NCI-H1092 (cell line): ENCODE data around the gene REPS1.
"Not testable (repeated sequence)": the region's sequence is repeated elsewhere in the genome, so short reads cannot be mapped to it uniquely, and the experiment has no call there.

Experiments
- DNase-seq: peaks from one replicate; lab custom pipeline; 2025; lab: John Stamatoyannopoulos, UW

The REPS1 gene

GRCh38 chr6:138999949-139000725 lies 12.1 kb upstream of the REPS1 start:
- no peak for DNase-seq

DNA sequence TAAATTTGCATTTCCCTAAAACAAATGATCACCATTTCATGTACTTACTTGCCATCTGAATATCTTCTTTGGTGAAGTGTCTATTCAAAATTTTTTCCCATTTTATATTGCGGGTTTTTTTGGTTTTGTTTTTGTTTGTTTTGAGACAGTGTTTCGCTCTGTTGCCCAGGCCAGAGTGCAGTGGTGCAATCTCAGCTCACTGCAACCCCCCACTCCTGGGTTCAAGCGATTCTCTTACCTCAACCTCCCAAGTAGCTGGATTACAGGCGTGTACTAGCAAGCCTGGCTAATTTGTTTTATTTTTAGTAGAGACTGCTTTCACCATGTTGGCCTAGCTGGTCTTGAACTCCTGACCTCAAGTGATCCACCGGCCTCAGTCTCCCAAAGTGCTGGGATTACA lies 9.1 kb upstream of the REPS1 start:
- DNase-seq = no peak

DNA sequence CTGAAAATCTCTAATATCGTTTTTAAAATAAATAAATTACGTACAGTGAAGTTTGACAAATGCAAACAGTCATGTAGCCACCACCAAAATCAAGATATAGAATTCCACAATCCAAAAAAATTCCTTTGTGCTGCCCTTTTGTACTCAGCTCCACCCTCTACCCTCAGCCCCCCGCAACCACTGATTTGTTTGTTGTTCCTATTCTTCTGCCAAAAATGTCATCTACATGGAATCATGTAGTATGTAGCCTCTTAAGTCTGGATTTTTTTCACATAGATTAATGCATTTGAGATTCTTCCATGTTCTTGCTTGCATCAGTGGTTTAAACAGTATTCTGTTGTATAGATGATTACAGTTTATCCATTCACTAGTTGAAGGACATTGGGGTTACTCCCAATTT lies 8.5 kb upstream of the REPS1 start:
- no peak for DNase-seq

- not testable (repeated sequence) for DNase-seq
Measured at GRCh38 chr6:138993410-138993809, 5.4 kb upstream of the REPS1 start.

- not testable (repeated sequence) for DNase-seq
Measured at GRCh38 chr6:138992965-138993364, 4.9 kb upstream of the REPS1 start.

GRCh38 chr6:138991206-138991605 lies 3.2 kb upstream of the REPS1 start:
- DNase-seq = no peak

DNA sequence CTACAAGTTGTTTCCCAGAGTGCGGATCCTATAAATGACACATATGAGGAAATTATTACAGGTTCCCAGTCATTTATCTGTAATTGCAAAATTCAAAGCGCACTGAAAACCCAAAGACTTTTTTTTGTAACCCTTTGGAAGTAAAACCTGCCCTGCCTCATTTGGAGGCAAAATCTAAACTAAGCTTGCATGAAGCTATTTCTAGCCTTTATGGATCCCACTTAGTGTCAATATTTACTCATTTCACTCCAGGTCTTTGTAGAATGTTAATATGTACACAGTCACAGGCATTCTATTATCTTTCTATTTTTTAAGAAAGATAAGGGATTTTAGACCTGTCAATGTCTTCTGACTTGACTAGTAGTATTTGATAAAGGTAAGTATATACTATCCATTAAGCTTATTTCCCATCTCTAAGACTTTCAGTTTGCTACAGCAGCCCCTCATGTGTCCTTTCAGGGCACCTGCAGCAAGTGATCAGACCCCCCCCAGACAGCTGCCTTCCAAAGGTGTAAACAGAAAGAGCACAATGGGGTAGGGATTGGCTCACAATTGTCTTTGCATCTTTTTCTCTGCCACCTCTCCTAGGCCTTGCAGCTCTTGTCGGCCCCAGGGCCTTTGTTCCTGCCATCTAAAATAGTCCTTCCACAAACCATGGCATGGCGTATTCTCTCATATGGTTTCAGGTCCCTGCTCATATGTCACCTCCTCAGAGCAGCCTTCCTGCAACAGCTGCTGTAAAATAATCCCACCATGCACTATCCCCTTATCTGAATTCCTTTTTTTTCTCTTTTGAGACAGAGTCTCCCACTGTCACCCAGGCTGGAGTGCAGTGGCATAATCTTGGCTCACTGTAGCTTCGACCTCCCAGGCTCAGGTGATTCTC lies 1.3 kb upstream of the REPS1 start:
- DNase-seq = no peak

DNA sequence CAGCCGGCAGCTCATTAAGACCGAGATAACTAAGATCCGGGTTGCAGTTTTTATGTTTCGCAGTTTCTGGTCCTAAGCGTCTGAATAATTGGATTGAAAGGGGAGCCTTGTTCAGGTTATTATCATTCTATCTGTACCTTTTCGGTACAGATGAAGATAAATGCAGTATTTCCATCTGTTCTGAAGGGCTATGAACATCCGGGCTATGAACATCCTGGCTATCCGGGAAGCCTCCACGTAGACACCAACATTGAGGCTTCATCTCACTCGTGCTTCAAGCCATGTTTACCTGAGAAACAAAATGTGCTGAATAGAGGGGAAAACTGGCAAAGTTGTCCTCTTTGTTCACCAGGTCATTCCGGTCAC lies 399 bp upstream of the REPS1 start:
- no peak for DNase-seq

DNA sequence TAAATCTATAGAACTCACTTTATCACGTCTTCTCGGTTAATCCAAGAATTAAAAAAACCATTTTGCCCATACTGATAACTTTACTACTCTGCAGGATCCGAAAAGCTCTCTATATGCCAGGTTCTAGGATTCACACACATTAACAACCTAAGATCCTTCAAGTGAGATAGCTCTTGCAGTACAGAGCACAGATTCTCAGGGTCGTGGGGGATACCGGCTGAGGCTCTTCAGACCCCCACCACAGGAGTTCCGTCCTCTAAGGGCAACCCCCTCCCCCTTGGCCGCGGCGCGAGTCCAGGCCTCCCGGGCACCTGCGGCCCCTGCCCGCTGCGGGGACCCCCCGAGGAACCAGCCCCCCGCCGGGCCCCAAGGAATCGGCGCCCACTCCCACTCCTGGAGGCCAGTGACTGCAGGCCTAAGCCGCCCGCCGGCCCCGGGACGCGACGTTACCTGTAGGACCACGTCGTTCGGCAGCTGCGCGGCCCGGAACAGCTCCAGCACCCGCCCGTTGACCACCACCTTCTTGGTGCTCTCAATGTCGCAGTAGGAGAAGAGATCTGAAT lies 892 bp downstream of the REPS1 start:
- DNase-seq = no peak

GRCh38 chr6:138986578-138986977 lies 1.5 kb downstream of the REPS1 start:
- DNase-seq = no peak

DNA sequence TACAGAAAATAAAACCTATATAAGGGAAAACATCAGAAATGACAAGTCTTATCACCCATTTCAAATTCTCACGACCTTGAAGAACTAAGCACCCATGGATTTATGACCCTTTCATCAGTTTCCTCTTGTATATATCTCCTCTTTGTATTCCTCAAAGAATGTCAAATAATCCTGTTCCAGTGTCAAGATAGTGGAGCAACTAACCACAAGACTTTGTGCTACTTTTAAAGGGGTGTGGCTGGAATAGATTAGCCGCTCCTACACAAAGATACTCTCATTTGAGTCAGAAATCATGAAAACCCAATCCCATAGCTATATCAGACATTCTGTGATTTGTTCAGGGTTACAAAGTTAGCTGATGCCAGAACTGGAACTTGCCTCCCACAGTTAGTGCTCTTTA lies 6.6 kb downstream of the REPS1 start:
- no peak for DNase-seq

- DNase-seq = no peak
Measured at GRCh38 chr6:138979813-138980668, 8.0 kb downstream of the REPS1 start.

- no peak for DNase-seq
Measured at GRCh38 chr6:138979365-138979764, 8.7 kb downstream of the REPS1 start.

GRCh38 chr6:138978229-138978628 lies 9.8 kb downstream of the REPS1 start:
- no peak for DNase-seq

GRCh38 chr6:138977646-138978167 lies 10.3 kb downstream of the REPS1 start:
- DNase-seq = no peak

DNA sequence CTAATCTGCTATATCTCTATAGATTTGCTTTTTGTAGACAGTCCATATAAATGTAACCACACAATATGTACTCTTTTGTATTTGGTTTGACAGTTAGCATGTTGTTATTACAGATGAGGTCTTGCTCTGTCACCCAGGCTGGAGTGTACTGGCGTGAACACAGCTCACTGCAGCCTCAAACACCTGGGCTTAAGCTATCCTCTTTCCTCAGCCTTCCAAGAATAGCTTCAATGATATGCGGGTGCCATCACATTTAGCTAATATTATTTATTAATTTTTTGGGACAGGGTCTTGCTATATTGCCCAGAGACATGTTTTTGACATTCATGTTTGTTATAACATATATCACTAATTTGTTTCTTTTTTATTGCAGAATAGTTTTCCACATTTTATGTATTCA lies 10.8 kb downstream of the REPS1 start:
- no peak for DNase-seq

DNA sequence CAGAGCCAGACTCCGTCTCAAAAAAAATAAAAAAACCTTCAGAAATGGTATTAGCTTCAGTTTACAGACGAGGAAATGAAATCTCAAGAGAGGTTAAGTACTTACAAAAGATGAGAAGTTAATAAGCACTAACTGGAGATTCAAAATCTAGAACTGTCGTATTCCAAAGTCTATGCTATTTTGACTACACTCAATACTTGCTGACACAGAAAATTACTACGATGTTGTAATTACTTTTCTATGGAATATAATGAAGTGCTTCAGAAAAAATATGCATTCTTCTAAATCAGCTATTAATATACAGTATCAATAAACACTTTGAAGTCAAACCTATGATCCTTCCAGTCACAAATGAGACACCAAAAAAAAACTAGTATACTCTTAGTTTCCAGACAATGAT lies 12.2 kb downstream of the REPS1 start:
- no peak for DNase-seq

GRCh38 chr6:138973466-138974153 lies 14.4 kb downstream of the REPS1 start:
- DNase-seq = no peak

DNA sequence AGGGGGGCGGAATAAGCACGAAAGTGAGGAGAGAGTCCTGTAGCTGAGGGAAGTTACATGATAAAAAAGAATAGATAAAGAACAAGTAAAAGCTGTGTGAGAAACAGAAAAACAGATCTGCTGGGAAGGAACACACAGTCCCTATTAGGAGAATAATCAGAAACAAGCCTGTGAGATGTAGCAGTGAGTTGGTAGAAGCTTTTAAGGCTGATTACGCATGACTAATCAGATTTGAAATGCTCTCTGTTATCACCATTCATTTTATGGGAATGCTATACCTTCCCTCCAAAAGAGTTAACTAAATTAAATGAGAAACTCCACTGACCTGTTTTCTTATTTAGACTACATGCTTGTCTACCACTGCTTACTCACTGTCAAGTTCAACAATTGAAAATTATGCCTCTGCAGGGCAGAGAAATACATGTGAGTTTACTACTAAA lies 15.8 kb downstream of the REPS1 start:
- no peak for DNase-seq

DNA sequence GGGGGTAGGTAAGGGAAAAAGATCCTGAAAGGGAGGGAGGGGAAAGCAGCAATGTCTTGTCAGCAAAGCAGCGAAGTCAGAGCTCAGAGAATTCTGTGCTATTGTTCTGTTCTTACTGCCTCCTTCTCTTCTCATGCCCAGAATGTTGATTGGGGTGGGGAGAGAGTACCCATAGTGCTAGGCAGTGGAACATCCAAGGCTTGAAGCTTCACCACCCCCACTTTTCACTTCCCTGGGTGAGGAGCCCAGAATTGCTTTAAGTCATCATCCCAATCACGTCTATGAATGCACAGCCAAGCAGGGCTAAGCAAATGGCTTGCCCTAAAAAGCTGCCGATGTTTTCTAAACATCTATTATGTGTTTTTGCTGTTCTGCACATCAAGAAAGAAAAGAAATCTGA lies 16.5 kb downstream of the REPS1 start:
- no peak for DNase-seq

DNA sequence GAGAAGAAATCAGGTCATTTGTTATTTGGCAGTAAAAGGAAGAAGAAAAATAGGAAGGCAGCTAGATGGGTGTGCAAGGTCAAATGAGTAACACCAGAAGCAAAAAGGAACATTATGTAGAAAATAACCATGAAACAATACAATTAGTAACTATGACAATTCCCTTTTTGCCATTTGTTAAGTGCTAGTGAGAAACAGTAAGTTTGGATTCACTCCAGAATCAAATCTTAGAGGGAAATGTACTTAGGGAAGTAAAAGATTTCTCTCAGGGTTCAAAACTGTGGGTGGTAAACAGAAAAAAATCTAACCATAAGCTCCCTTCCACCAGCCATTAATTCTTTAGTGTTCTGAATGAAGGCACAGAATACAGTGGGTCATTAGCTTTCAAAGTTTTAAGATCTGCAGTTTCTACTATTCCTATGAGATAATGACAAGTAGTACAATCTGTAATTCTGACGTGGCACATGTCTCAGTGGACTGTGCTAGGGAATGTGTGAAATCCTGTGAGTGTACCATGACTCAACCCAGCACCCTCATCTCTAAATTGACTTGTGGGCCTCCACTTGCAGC lies 17.1 kb downstream of the REPS1 start:
- DNase-seq = no peak
